Measurements from ENCODE around the gene AQP2.

The AQP2 gene

DNA sequence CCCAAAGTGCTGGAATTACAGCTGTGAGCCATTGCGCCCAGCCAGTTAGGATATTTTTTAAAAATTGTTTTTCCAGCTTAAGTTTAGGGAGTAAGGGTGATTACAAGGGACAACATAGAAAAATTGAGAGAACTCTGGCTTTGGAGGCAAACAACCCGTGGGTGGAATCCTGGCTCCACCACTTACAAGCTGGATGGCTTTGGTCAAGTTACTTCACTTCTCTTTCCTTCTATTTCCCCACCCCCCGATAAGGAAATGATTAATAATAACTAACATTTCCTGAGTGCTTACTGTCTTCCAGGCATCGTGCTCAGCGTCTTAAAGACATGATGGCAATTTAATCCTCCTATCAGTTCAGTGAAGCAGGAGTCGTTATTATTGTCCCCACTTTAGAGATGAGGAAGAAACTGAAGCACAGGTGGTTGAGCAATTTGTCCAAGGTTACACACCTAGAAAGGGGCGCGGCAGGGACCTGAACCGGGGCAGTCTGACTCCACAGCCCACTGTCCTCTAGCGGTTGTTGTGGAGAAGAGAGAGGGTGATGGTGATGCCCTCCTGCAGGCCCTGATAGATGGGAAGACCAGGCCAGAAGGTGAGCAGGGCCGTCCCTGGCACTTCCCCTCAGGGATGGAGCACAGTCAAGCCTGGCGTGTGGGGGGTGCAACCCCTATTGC, 30.2 kb upstream of the AQP2 start:
- DNase-seq (ENCODE audit: low read depth) = no peak

DNA sequence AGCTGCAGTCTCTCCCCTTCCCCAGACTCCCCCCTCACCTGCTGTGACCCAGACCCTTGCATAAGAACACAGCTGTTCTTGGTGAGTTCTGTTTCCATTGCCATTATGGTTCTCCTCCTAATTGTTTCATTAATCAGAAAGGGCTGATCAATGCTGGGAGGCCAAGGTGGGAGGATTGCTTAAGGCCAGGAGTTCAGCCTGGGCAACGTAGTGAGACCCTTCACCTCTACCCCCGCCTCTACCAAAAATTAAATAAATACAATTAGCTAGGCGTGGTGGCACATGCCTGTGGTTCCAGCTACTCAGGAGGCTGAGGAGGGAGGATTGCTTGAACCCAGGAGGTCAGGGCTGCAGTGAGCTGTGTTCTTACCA, 29.6 kb upstream of the AQP2 start:
- no peak for DNase-seq (ENCODE audit: low read depth)

DNA sequence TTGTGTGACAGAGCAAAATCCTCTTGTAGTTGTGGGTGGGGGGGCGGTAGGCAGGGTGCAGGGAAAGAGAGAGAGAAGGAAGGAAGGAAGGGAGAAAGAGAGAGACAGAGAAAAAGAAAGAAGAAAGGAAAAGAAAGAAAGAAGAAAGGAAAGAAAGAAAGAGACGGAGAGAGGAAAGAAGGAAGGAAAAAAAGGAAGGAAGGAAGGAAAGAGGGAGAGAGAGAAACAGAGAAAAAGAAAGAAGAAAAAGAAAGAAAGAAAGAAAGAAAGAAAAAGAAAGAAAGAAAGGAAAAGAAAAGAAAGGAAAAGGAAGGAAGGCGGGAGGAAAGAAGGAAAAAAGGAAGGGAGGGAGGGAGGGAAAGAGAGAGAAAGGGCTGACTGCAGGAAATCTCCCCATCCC, 29.2 kb upstream of the AQP2 start:
- DNase-seq (ENCODE audit: low read depth) = no peak

DNA sequence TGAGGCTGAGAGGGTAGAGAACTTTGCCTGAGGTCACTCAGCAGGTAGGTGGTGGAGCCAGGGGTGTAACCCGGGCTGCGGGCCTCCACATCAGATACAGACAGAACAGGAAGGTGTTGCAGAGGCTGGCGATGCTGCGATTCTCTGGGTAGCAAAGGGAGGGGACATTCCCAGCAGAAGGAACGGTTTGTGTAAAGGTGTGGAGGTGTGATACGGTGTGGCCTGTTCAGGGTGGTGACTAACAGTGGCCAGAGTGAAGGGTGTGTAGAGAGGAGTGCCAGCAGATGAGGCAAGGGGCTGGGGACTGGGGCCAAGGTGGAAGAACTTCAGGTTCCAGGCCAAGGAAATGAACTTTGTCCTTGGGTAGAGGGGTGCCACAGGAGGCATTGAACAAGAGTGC, 28.6 kb upstream of the AQP2 start:
- DNase-seq (ENCODE audit: low read depth) = no peak

DNA sequence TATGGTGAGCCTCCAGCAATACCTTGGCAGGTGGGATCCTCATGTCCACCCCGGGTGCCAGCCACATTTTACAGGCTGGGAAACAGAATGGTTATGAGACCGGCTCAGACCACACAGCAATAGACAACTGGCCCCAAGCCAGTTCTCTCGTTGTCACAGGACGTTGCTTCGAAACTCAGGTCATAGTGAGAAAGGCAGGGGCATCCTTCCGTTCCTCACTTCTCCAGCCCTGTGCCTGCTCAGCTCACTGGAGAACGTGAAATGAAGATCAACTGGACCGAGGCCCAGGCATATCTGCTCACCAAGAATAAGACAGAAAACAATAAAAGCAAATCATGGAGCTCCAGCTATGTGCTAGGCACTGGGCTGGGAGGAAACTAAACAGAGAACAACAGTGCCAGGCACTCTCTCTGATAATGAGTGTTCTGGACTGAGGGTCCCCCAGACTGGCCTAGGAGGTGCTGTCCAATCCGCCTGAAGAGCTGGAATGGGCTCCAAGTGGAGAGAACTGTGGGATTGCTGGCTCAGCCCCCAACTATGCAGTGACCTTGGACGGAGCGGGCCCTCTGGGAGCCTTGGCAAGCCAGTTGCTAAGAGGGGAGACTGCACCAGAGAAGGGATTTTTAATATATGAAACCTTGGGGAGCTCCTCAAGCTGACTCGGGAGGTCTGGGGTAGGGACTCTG, 28.0 kb upstream of the AQP2 start:
- DNase-seq (ENCODE audit: low read depth) = no peak

DNA sequence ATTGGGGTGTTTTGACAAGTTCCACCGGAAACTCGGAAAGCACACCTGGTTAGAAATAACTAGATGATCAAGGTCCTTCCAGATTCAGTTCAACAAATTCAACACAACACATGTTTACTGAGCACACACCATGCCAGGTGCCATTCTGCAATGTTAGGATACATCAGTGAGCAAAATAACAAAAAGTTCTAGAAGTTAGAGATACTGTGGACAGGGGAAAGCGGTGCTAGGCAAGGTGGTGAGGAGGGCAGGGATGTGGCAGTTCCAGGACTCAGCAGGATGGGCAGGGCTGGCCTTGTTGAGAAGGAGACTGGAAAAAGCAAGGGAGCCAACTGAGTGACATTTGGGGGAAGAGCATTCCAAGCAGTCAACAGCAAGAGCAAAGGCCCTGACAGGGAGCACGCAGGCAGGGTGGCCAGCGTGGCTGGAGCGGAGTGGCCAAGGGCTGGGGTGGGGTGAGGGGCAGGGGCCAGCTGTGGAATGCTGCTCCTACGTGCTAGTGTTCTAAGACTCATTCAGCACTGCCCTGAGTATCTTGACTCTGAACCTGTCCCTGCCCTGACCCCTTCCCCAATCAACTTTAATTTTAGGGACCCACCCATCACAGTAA, 27.4 kb upstream of the AQP2 start:
- DNase-seq (ENCODE audit: low read depth) = no peak

DNA sequence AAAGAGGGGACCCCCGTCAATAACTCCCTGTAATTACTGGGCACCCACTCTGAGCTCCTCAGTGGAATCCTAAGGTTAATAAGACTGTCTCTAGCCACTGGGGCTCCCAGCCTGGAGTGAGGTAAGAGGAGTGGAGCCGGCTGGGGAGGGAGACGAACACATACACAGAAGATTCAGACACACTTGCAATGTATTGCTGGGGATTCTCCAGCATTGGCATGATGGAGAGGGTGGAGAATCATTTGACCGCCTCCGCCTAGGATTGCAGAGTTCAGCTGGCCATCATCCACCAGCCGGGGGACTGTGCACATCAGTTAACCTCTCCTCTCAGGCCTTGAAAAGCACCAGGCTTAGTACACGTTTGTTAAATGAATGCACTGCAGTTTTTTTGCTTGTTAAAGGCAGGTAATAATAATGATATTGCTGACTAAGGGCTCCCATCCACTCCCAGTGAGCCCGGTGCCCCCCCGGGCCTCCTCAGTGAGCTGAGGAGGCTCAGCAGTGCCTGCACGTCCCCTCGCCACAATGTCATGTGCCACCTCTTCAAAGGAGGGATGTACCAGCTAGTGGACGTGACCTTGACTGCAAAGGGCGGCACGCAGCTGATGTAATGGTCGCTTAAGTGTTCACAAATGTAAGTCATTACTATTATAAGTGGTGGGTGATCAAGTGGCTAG, 26.5 kb upstream of the AQP2 start:
- no peak for DNase-seq (ENCODE audit: low read depth)

DNA sequence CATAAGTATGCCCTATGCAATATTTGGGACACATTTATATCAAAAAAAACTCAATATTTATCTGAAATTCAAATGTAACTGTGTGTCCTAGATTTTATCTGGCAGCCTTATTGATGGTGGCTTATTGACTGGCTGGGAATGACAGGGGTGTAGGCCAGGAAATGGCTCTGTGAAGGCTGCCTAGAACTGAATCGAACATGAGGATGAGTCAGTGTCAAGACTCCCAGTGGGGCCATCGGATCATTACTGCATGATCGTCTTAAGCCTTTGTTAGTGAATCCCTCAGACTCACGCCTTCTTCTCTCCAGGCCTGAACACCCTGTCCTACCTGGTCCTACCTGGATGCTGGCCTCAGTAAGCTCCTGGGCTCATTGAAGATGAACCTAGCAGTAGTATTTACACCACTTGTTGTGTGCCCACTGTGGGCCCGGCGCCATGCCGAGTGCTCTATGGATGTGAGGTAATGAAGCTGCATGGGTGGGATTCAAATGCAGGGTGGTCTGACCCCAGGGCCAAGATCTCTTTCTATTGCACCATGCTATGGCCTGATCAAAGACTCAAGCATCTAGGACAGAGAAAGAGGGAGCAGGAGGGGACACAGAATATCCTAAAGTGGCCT, 25.8 kb upstream of the AQP2 start:
- DNase-seq (ENCODE audit: low read depth) = no peak

DNA sequence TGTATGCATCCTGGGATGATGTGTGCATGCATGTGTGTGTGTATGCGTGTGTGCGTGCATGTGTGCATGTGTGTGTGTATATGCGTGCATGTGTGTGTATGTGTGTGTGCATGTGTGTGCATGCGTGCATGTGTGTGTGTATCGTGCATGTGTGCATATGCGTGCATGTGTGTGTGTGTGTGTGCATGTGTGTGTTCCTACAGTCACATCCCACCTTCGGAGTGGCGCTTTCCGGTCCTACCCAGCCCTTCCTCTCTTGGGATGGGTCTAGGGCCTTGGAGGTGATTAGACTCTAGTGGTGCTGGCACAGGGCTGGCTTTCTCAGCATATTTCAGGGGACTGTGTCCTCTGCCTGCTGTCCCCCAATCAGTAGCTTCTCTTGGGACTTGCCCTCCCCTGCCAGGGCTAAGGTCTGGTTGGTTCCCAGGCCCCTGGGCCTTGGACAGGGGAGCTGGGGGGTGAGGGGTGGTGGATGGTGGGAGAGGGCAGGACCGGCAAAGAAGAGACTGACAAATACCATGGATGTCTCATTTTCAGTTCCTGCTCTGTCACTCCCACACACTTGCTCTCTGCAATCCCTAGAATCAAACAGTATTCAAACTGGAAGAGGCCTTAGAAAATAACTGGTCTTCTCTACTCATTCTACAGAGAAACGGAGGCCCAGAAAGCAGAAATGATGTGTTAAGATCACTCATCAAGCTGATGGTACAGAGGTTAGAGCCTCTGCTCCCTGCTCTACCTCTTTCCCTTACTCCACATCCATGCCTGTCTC, 24.9 kb upstream of the AQP2 start:
- no peak for DNase-seq (ENCODE audit: low read depth)

DNA sequence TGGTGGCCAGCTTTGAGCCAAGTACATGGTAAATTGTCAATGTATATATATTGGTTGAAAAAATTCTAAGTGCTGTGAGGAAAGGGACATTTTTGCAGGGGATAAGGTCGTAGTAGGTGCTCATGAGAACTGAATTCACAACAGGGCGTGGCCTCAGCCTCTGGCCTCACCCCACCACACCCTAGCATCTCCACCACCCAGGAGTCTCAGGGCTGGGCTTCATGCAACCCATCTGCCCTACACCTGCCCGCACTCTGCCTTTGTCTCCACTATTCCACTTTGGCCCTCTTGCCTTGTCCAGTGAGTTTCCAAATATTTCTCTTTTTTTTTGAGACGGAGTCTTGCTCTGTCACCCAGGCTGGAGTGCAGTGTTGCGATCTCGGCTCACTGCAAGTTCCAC, 22.1 kb upstream of the AQP2 start:
- no peak for DNase-seq (ENCODE audit: low read depth)

DNA sequence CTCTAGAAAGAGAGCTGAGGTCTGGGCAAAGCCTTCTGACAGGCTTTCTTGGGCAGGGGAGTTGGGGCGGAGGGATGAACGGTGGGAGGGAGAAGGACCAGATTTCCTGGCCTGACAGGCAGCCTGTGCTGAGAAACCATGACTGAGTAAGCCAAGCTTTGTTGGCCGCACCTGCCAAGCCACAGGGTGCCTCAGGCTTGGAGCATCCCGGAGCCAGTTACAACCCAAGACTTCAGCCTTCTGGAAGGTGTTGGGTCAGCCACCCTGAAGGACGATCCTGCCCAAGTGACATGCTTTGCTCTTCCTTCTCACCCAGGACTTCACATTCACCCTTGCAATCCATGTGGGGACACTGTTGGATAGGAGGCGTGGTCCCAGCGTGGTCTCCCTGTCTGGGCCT, 21.0 kb upstream of the AQP2 start:
- no peak for DNase-seq (ENCODE audit: low read depth)

DNA sequence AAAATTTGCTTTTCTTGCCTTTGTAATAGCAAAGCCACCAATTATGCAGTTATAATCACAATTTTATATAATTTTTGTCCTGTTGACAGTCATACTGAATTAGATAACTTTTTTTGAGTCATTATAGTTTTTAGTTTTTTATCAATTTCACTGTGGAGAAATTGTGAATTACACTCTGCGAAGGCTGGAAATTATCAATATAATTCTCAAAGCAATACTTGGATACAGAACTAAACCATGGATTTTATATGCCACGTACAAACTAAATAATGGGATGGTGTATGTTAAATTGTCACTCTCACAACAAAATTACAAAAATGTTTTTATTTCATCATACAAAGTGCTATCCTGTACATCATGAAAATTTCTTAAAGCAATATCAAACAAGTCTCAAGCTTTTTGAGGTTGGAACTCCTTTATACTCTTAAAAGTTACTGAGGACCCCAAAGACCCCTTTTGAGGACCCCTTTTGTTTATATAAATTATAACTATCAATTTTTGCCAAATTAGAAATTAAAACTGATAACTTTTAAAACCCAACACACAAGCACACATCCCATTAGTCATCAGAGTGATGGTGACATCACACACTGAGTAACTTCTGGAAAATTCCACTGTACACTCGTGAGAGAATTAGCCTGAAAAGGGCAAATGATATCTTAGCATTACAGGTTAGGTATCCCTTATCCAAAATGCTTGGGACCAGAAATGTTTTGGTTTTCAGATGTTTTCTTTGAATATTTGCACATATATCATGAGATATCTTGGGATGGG, 19.8 kb upstream of the AQP2 start:
- no peak for DNase-seq (ENCODE audit: low read depth)

DNA sequence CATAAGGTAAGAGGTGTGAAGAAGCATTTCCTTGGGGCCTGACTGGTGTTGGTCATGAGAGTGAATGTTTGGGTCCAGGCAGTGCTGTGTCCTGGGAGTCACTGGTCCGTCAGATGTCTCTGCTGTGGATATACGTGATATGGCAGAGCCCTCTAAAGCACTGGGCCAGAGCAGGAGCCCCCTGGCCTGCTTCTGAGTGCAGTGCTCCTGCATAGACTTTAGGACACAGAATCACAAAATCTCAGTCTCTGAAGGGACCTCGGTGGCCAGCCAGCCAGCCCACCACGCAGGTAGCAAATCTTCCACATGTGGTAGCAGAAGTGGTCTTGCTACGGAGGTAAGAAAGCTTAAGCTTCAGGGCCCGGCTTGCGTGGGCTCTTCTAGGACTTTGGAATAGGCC, 18.5 kb upstream of the AQP2 start:
- DNase-seq (ENCODE audit: low read depth) = no peak

DNA sequence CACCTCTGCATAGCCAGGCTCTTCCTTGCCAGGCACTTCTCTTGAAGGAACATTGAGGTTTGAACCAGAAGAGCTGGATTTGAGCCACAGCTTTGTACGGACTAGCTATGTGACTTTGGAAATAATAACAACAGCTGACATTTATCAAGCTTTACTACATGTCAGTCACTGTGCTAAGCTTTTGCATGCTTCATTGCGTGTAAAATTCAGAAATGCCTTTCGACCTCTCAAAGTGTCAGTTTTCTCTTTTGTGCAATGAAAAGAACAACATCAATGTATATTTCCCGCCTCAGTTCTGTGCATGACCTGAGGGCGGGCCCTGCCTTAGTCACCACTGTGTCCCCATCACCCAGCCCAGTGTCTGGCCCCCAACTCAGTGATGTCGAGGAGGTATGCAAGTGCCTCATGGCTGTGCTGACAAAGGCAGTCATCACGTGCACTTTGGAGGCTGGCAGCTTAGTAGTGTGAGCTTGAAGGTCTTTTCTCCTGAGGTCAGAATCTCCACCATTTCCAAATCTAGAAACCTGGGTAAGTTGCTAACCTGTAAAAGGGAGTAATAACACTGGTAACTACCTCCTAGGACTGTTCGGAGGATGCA, 17.9 kb upstream of the AQP2 start:
- DNase-seq (ENCODE audit: low read depth) = no peak

DNA sequence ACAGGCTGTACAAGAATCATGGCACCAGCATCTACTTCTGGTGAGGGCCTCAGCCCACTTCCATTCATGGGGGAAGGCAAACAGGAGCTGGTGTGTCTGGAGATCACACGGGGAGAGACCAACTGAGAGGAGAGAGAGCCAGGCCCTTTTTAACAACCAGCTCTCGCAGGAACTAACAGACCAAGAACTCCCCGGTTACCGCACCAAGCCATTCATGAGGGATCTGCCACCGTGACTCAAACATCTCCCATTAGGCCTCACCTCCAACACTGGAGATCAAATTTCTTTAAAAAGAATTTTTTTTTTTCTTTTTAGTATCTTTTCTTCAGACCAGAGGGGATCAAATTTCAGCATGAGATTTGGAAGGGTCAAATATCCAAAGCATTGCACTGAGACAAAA, 16.7 kb upstream of the AQP2 start:
- no peak for DNase-seq (ENCODE audit: low read depth)

DNA sequence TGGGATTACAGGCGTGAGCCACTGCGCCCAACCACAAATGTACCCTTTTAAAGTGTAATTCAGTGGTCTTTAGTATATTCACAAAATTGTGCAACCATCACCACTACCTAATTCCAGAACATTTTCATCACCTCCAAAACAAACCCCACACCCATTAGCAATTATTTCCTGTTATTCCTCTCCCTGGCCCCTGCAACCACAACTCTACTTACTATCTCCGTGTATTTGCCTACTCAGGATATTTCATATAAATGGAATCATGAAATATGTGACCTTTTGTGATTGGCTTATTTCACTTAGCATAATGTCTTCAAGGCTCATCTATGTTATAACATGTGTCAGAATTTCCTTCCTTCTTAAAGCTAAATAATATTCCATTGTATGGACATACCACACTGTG, 16.0 kb upstream of the AQP2 start:
- no peak for DNase-seq (ENCODE audit: low read depth)

DNA sequence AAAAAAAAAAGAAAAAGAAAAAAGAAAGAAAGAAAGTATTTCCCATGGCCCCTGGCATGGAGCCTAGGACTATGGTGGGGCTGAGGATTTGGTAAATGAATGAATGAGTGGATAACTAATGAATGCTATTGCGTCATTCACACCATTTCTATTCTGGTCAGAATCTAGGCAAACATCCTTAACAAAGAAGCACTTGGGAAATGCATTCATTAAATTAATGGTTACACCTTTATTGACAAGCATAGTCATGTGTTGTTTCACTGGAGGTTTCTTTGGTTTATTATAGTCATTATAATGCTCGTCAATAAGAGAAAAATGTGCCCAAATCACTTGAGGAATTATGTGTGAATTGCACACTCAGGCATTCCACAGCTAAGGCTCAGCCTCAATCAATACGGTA, 13.6 kb upstream of the AQP2 start:
- no peak for DNase-seq (ENCODE audit: low read depth)

DNA sequence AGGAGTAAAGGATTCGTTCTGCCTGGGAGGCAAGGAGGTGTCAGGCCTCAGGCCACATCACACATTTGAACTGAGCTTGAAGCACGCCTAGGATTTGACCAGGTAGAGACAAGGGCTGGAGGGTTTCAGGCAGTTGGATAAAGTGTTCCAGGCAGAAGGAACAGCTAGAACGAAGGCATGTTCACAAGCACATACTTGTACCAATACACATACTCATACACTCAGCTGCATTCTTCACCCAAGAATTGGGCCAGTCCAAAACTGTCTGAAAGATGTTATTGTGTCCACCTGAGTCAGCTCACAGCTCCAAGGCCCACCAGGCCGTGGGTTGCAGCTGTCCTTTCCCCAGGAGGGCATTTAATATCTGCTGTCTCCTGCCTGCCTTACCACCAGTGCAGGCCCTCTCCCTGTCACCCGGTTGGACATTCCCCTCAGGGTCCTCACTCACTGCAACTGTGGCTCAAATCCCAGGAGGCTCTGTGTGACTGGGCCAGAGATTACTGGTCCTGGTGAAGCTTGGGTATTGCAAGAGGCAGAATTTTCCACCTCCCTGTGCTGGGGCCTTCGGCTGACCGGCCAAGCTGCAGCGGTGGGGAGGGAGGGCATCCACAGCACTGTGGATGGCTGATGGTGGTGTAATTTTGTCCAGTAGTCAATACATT, 12.8 kb upstream of the AQP2 start:
- no peak for DNase-seq (ENCODE audit: low read depth)

DNA sequence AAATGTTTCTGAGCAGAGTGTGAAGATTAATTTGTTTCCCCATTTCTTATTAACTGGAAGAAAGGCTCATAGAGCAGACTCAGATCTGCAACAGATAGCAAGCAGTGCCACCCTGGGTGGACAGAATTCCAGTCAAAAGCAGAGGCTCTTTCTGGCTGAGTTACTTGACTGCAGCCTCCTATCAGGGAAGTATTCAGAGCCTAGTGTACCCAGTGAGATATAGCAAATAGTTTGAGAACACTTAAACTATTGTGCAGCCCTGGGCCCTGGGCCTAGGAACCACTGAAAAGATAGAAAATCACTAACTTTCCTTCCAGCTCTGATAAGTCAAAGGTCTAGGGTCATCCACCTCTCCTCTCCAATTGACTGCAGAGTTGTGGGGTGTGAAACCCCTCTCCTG, 11.2 kb upstream of the AQP2 start:
- DNase-seq (ENCODE audit: low read depth) = no peak

DNA sequence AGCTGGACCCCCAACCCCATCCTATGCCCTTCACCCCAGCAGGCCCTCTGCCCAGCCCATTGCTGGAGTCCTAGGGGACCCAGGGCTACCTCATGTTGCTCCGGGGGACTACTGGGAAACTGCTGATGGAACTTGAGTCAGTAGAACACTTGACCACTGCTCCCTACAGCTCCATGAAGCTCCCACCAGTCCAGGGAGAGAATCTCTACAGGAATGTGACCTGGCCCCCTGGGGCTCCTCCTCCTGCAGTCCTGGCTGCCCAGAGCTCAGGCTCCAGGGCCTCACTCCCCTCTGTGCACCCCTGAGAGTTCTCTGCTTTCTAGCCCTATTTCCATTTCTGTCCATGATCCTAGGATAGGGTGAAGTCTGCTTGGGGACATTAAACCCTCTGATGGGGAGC, 10.8 kb upstream of the AQP2 start:
- DNase-seq (ENCODE audit: low read depth) = no peak
